ENCODE data around the gene FGGY.

DNA sequence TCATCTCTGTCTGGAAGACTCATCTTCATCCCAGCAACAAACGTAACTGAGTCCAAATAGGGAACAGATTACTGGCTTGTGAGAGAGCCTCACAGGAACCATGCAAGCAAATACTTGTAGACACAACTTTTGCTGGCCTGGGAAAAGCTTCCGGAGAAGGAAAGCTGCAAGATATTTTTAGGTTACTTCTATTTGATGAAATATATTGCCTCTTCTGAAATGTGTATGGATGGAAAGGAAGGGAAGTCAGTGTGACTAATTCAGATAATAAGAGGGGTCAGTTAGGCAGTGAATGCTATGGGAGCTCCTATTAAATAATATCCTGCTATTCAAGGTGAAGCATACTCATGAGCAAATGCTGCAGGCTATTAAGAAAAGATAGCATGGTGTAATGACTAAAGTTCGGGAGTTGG is 20.4 kb upstream of the FGGY start:
- TF ChIP-seq YY1 (IDR thresholded peaks at IDR 0.05; ENCODE audit: insufficient read depth, insufficient read length) (no peak), ZNF274 (IDR thresholded peaks at IDR 0.05; ENCODE audit: low read depth, low read length) (no peak), SUZ12 (IDR thresholded peaks at IDR 0.05; ENCODE audit: extremely low read depth, insufficient read depth, insufficient read length) (no peak)

Measured in NT2/D1 (cell line).